22Rv1 (cell line): ENCODE results near the gene NCOA4.

Experiments used
- CTCF ChIP-seq: fragments of 450-650 bp; IDR thresholded peaks from 2 replicates; pipeline ENCODE4 v1.5.1; 2017; ENCODE audit warnings: mild to moderate bottlenecking
- ZFX ChIP-seq: fragments of 450-650 bp; IDR thresholded peaks from 2 replicates; pipeline ENCODE4 v1.6.1; 2017; ENCODE audit warnings: antibody characterized with exemption, borderline replicate concordance

DNA sequence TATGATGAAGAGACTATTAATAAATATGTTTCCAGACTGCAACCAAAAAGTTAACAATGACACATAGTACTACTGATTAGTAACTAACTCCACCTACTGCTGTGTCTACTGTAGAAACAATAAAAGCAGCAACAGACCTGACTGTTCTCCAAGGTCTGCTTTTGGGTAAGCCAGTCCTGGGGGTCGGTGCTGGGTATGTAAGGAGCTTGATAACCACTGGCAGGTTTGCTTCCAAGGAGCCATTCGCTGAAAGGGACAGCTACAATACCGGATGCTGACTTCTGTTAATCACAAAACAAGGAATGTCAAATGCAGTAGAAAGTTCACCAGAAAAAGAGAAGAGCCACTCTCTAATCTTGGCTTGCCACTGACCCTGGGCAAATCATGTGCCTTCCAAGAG, 17.7 kb downstream of the NCOA4 start:
- TF ChIP-seq CTCF (no peak), ZFX (no peak)
